DMS153 treated with DMSO at 0.1 percent for 48 hours (cell line): ENCODE data around the gene HOXB1.

Experiments used
- DNase-seq: peaks from one replicate; lab custom pipeline; 2025; ENCODE audit not compliant: unreplicated experiment; lab: John Stamatoyannopoulos, UW

Gene HOXB1

GRCh38 chr17:48567646-48568354 is 37.0 kb upstream of the HOXB1 start:
- DNase-seq, result no peak

DNA sequence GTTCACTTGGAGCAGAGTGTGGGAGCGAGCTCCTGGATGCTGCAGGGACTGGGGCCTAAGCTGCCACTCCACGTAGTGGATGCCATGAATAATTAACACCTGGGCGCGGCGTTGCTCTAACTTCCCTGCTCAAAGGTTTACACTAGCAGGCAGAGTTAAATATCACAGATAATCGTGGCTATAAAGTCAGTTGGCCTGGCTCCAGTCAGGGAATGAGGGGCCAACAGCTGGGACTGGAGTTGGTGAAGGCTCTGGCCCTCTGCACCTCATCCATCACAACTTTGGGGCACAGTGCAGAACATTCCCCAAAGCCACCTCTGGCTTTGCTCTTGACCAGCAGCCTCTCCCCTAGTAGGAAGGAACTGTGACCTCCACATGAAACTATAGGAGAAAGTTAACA is 36.4 kb upstream of the HOXB1 start:
- DNase-seq, result no peak

GRCh38 chr17:48566717-48567116 is 35.9 kb upstream of the HOXB1 start:
- no peak for DNase-seq

GRCh38 chr17:48565925-48566710 is 35.3 kb upstream of the HOXB1 start:
- DNase-seq, result no peak

- DNase-seq, result no peak
These were observed 34.3 kb upstream of the HOXB1 start for GRCh38 chr17:48565022-48565554.

DNA sequence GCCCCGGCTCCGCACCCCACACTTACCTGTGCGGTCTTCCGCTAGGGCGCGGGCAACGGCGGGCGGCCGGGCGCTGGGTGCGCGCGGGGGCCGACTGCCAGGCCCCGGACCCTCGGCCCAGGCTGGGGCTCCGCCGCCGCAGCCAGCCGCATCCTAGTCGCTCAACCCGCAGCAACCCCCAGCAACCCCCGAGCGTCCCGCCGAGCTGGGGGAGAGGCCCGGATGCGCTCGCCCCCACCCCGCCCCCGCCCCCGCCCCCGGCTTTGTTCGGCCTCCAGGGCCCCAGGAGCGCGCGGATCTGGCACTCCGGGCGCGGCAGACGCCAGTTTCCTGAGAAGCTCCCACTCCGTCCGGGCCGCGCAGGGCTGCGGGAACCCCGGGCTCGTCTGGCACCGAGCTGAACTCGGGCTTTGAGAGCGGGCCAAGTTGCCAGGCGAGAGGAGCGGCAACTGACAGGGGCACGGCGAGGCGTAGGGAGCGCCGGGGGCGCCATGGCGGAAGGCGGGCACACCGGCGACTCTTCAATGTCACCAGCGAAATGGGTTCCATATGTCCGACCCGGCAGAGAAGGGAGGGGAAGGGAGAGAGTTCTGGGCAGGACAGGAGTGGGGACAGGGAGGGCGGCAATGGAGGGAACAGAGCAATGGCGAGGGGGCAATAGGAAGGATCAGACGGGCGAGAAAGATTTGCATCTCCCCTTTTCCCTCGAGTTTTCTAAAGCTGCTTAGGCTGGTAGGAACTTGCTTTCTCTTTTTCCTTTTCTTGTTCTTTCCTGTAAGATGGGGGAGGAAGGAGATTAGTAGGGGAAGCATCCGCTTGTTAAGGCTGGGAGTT is 33.6 kb upstream of the HOXB1 start:
- DNase-seq, result no peak

DNA sequence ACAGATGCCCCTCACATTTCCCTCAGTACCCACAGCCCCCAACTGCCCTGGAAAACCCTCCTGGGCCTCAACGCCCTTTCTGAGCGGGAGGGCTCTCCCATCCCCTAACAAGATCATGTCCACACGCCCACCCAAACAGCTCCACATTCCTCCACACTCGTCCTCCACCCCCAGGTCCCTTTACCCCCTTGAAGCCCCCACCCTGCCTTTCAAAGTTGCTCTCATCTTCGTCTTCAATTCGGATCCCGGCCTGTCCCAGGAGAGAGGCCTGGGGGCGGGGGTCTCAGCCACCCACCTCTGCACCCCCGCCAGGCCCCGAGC is 33.0 kb upstream of the HOXB1 start:
- no peak for DNase-seq

DNA sequence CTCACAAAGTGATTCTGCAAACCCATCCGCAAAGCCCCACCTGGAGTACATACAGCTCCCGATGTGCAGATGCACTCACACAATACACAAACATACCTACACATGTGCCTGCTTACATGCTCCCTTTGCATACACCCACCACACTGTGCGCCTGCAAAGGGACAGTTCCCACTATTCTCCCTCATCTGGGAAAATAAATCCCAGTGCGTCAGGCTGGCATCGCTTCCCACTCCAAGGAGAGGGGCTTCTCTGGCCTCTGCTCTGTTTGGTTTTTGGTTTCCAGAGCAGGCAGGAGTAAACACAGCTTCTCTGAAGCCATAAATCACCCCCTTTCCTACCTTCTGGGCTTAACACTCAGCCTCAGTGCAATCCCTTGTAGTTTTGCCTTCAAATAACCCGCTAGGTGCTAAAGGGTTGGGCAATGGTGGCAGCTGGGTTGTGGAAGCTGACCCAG is 32.6 kb upstream of the HOXB1 start:
- DNase-seq, result no peak

DNA sequence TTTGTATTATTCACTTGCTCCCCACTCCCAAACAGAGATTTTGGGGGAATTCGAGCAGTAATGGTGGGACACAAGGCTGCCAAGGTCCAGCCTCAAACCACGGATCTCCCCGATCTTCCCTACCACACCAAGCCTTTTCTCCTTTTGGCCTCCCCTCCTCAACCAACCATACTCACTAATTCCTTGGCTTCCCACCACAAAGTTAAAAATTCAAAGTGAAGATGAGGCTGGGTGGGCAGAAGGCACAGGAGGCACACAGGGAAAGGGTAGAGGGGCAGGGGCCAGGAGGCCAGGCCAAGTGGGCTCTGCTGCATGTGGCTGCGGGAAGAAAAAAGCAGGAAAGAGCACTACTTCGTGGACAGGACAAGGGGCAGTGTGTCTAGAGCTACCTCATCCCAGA is 32.1 kb upstream of the HOXB1 start:
- DNase-seq, result no peak

DNA sequence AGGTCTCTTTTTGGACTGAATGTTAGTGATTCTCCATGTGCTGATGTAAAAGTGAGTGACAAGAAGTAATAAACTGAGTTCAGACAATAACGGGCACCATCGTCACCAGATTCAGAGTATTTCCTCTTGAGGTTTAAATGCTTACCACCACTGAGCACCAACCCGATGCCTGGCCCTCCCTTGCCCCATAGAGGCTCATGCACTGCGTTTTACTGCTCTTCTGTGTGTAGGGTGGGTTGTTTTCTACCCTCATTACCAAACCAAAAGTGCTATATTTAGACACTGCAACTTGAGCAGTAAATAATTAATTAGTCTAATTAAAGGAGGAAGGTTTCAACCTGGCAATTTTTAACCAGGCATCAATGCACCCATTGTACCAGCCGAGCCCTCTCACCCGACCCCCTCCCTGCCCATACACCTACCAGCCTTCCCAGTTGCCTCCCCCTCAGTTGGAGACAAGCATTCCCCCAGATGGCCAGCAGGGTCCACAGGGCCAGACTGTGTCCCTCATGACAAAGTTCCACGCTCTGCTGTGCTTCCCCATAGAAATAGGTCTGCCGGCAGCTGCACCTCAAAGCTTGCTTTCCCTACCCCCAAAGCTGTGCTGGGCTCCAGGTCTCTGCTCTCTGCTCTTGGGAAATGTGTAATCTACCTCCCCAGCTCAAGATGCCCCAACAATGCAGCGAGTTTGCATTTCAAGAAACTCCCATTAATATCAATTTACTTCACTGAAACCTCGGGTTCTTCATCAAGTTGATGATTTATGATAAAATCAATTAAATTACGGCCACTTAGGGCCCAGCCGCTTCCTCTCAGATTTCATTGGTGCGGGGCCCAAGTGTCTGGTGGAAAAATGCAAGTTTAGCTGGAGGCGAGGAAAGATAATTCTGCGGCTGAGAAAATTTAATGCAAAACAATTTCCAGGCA is 31.3 kb upstream of the HOXB1 start:
- no peak for DNase-seq

GRCh38 chr17:48559840-48560817 is 29.3 kb upstream of the HOXB1 start:
- DNase-seq, result no peak

- DNase-seq, result no peak
These were observed 28.5 kb upstream of the HOXB1 start for GRCh38 chr17:48559122-48559839.

GRCh38 chr17:48558831-48559121 is 28.0 kb upstream of the HOXB1 start:
- DNase-seq, result no peak

GRCh38 chr17:48558057-48558830 is 27.4 kb upstream of the HOXB1 start:
- DNase-seq, result no peak

GRCh38 chr17:48556576-48557401 is 26.0 kb upstream of the HOXB1 start:
- DNase-seq, result no peak

DNA sequence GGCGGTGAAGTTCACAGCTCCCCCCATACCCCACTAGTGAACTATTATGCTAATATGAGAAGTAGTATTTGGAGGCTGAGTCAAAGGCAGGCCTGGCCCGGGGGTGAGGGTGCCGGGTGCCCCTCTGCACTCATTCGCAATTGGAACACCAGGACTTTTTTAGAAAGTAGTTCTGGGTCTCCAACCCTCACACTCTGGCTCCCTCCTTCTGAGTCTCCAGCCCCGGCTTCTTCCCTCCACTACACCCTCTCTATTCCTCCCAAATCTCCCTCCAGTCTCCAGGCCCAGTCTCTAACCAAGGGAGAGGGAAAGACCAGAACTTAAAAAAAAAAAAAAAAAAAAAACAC is 25.4 kb upstream of the HOXB1 start:
- no peak for DNase-seq
